Small intestine (tissue), 7 donors: Measurements from ENCODE around the gene SYNJ2. TPM values are rescaled to one million over a fixed set of nuclear protein-coding genes. Genes with fewer than 3 reads are reported as not detected.

Experiments
- DNase-seq, 2 donors: peaks; one replicate each; pipeline versions ENCODE4 v3.0.0 to v3.0.0-alpha.2; 2013
- FAIRE-seq: peaks from 2 replicates; lab custom pipeline; 2012; peaks lifted over from hg19 to GRCh38; lab: Jason Lieb, UNC
- H3K27ac ChIP-seq, 3 donors: one replicate each; pipeline ENCODE4 v1.5.1; 2013; ENCODE audit warnings: low read length in 2 of 3, mild to moderate bottlenecking in 2 of 3, control low read depth in 1 of 3, inconsistent platforms in 1 of 3, low read depth in 1 of 3, moderate library complexity in 1 of 3
- H3K27me3 ChIP-seq, 3 donors: one replicate each; pipeline ENCODE4 v1.6.1; 2013; ENCODE audit warnings: low read length in 3 of 3, inconsistent platforms in 1 of 3; ENCODE audit not compliant: control insufficient read depth in 3 of 3, insufficient read depth in 3 of 3
- H3K36me3 ChIP-seq, 3 donors: one replicate each; pipeline ENCODE4 v1.6.1; 2013; ENCODE audit warnings: low read length in 3 of 3, inconsistent platforms in 1 of 3, low read depth in 1 of 3, mild to moderate bottlenecking in 1 of 3, moderate library complexity in 1 of 3; ENCODE audit not compliant: control insufficient read depth in 3 of 3, insufficient read depth in 2 of 3
- H3K4me1 ChIP-seq, 3 donors: one replicate each; pipeline ENCODE4 v1.6.1; 2013; ENCODE audit warnings: low read length in 2 of 3, inconsistent platforms in 1 of 3, low read depth in 1 of 3, mild to moderate bottlenecking in 1 of 3, moderate library complexity in 1 of 3; ENCODE audit not compliant: control insufficient read depth in 3 of 3, insufficient read depth in 2 of 3
- H3K4me3 ChIP-seq, 3 donors: one replicate each; pipeline ENCODE4 v1.5.1; 2013; ENCODE audit warnings: low read length in 3 of 3, control low read depth in 1 of 3, inconsistent platforms in 1 of 3, low read depth in 1 of 3, mild to moderate bottlenecking in 1 of 3, moderate library complexity in 1 of 3
- H3K9me3 ChIP-seq, 2 donors: one replicate each; pipeline ENCODE4 v1.6.1; 2013; ENCODE audit warnings: low read depth in 1 of 2, low read length in 1 of 2; ENCODE audit not compliant: control insufficient read depth in 2 of 2, insufficient read depth in 1 of 2
- WGBS, 3 donors: extraction: QIAGEN DNeasy Blood & Tissue Kit; methylation state at CpG; one replicate each; pipeline ENCODE4 v1.1.7; 2013; 5-methylcytosine and 5-hydroxymethylcytosine counted together
- polyA plus RNA-seq, 4 donors: library from polyadenylated mRNA; stranded (reverse) in 3 of 4; unstranded in 1 of 4; fragments of 200-250 nt in 3 of 4; fragments of 120-200 nt in 1 of 4; gene quantifications; one replicate each; pipeline versions ENCODE4 v1.2.1 to v1.2.3, GENCODE V29; 2013
- donor health status: healthy with polysubstance abuse.
- donor health status: control.
- donor health status: control.
- donor health status: Bipolar disorder and iron deficiency.
- donor health status: healthy.

Gene SYNJ2
- polyA plus RNA-seq, 4 donors: 7.0 to 16.3 (median 9.4) TPM

GRCh38 chr6:157985378-157986155, 3.9 kb downstream of the SYNJ2 start:
- Histone ChIP-seq H3K4me3 (no peak overlapping the region), H3K36me3 (peaks cover 0 to 9% (median 0%) of the 10 kb centered on the region in 3 donors), H3K4me1 (peaks cover 2 to 25% (median 10%) of the 10 kb centered on the region in 3 donors), H3K27ac (peak overlapping the region in 2 of 3 donors; percentile 19 to 42), H3K27me3 (no peaks in the 10 kb centered on the region), H3K9me3 (no peaks in the 10 kb centered on the region)
- DNase-seq (peak; percentile 26 to 64), FAIRE-seq (no peak)
- WGBS, 3 donors: 27 to 46% (median 43%) methylated on average over 13 of the region's 13 CpGs

GRCh38 chr6:157987788-157988699, 6.4 kb downstream of the SYNJ2 start:
- no peaks in the 10 kb centered on the region for H3K9me3 ChIP-seq
- DNase-seq: no peak
- no peak overlapping the region for H3K4me3 ChIP-seq
- no peak overlapping the region for H3K27ac ChIP-seq
- WGBS, 3 donors: 88 to 92% (median 89%) methylated on average over 20 of the region's 20 CpGs
- no peaks in the 10 kb centered on the region for H3K27me3 ChIP-seq
- no peak for FAIRE-seq
- peaks cover 0 to 9% (median 0%) of the 10 kb centered on the region in 3 donors for H3K36me3 ChIP-seq
- H3K4me1 ChIP-seq: peaks cover 2 to 17% (median 10%) of the 10 kb centered on the region in 3 donors

- WGBS, 3 donors: 75 to 79% (median 78%) methylated on average over 8 of the region's 8 CpGs
- FAIRE-seq: no peak
- peaks cover 2 to 17% (median 9%) of the 10 kb centered on the region in 3 donors for H3K4me1 ChIP-seq
Measured at GRCh38 chr6:157988700-157989063, 7.0 kb downstream of the SYNJ2 start.

GRCh38 chr6:157989541-157990289, 8.1 kb downstream of the SYNJ2 start:
- DNase-seq (peak in 1 of 2 donors; percentile 79), FAIRE-seq (no peak)
- Histone ChIP-seq H3K4me3 (no peak overlapping the region), H3K36me3 (peaks cover 0 to 13% (median 0%) of the 10 kb centered on the region in 3 donors), H3K27ac (peak overlapping the region in 1 of 3 donors; percentile 12), H3K4me1 (peaks cover 2 to 22% (median 2%) of the 10 kb centered on the region in 3 donors), H3K9me3 (no peaks in the 10 kb centered on the region), H3K27me3 (no peaks in the 10 kb centered on the region)
- WGBS, 3 donors: 20 to 59% (median 38%) methylated on average over 22 of the region's 22 CpGs

More at GRCh38 chr6:157988700-157989063, 7.0 kb downstream of the SYNJ2 start:
- Histone ChIP-seq H3K9me3 (no peaks in the 10 kb centered on the region), H3K27me3 (no peaks in the 10 kb centered on the region), H3K36me3 (peaks cover 0 to 9% (median 0%) of the 10 kb centered on the region in 3 donors), H3K27ac (no peak overlapping the region), H3K4me3 (no peak overlapping the region)
- no peak for DNase-seq

GRCh38 chr6:157990321-157991066, 8.8 kb downstream of the SYNJ2 start:
- DNase-seq (no peak), FAIRE-seq (no peak)
- Histone ChIP-seq H3K9me3 (no peaks in the 10 kb centered on the region), H3K36me3 (peaks cover 0 to 13% (median 0%) of the 10 kb centered on the region in 3 donors), H3K27ac (no peak overlapping the region), H3K4me1 (peaks cover 0 to 14% (median 2%) of the 10 kb centered on the region in 3 donors), H3K27me3 (no peaks in the 10 kb centered on the region), H3K4me3 (no peak overlapping the region)
- whole genome bisulfite sequencing, 3 donors: 67 to 77% (median 69%) methylated on average over 15 of the region's 15 CpGs

- Histone ChIP-seq H3K27me3 (no peaks in the 10 kb centered on the region), H3K36me3 (peaks cover 0 to 13% (median 0%) of the 10 kb centered on the region in 3 donors), H3K4me1 (peaks cover 0 to 8% (median 2%) of the 10 kb centered on the region in 3 donors), H3K9me3 (no peaks in the 10 kb centered on the region), H3K27ac (no peak overlapping the region), H3K4me3 (no peak overlapping the region)
- WGBS, 3 donors: 79 to 86% (median 81%) methylated on average over 11 of the region's 11 CpGs
- DNase-seq: no peak
- no peak for FAIRE-seq
Measured at GRCh38 chr6:157991067-157991432, 9.4 kb downstream of the SYNJ2 start.

- no peak for DNase-seq
- H3K9me3 ChIP-seq: no peaks in the 10 kb centered on the region
- no peak overlapping the region for H3K4me3 ChIP-seq
- peaks cover 0 to 8% (median 2%) of the 10 kb centered on the region in 3 donors for H3K4me1 ChIP-seq
- H3K27me3 ChIP-seq: no peaks in the 10 kb centered on the region
- FAIRE-seq: no peak
- peaks cover 0 to 11% (median 0%) of the 10 kb centered on the region in 3 donors for H3K36me3 ChIP-seq
- WGBS, 3 donors: 81 to 84% (median 82%) methylated on average over 3 of the region's 3 CpGs
- no peak overlapping the region for H3K27ac ChIP-seq
Measured at GRCh38 chr6:157993076-157993475, 11.4 kb downstream of the SYNJ2 start.
